GM04504 (cell line): ENCODE results near the gene CHRNB1.
A peak's percentile ranks its signal among the peaks of the same experiment; 100 is the strongest.

Experiments used
- DNase-seq: peaks from one replicate; pipeline ENCODE4 v3.0.0-alpha.2; 2012; ENCODE audit warnings: low read depth

Gene CHRNB1

GRCh38 chr17:7484919-7485377 lies 40.1 kb downstream of the CHRNB1 start:
- no peak for DNase-seq

GRCh38 chr17:7486181-7486580 lies 41.3 kb downstream of the CHRNB1 start:
- peak; percentile 10 for DNase-seq

GRCh38 chr17:7490144-7490543 lies 45.3 kb downstream of the CHRNB1 start:
- no peak for DNase-seq

- no peak for DNase-seq
These were observed 46.7 kb downstream of the CHRNB1 start for GRCh38 chr17:7491583-7491982.

GRCh38 chr17:7493941-7494340 lies 49.1 kb downstream of the CHRNB1 start:
- DNase-seq, result no peak

GRCh38 chr17:7495906-7496434 lies 51.1 kb downstream of the CHRNB1 start:
- no peak for DNase-seq

- DNase-seq, result no peak
These were observed 51.8 kb downstream of the CHRNB1 start for GRCh38 chr17:7496470-7497183.

- no peak for DNase-seq
These were observed 52.4 kb downstream of the CHRNB1 start for GRCh38 chr17:7497228-7497627.

GRCh38 chr17:7497636-7498035 lies 52.8 kb downstream of the CHRNB1 start:
- DNase-seq, result no peak

GRCh38 chr17:7499161-7499560 lies 54.3 kb downstream of the CHRNB1 start:
- DNase-seq, result no peak

- no peak for DNase-seq
These were observed 56.9 kb downstream of the CHRNB1 start for GRCh38 chr17:7501729-7502128.

GRCh38 chr17:7502171-7502847 lies 57.4 kb downstream of the CHRNB1 start:
- DNase-seq, result no peak

GRCh38 chr17:7502987-7503386 lies 58.1 kb downstream of the CHRNB1 start:
- no peak for DNase-seq

GRCh38 chr17:7503521-7503920 lies 58.7 kb downstream of the CHRNB1 start:
- DNase-seq, result no peak
